ENCODE measurements around the gene RPS16.
"Not testable (repeated sequence)": the region's sequence is repeated elsewhere in the genome, so short reads cannot be mapped to it uniquely, and the experiment has no call there.

The RPS16 gene

DNA sequence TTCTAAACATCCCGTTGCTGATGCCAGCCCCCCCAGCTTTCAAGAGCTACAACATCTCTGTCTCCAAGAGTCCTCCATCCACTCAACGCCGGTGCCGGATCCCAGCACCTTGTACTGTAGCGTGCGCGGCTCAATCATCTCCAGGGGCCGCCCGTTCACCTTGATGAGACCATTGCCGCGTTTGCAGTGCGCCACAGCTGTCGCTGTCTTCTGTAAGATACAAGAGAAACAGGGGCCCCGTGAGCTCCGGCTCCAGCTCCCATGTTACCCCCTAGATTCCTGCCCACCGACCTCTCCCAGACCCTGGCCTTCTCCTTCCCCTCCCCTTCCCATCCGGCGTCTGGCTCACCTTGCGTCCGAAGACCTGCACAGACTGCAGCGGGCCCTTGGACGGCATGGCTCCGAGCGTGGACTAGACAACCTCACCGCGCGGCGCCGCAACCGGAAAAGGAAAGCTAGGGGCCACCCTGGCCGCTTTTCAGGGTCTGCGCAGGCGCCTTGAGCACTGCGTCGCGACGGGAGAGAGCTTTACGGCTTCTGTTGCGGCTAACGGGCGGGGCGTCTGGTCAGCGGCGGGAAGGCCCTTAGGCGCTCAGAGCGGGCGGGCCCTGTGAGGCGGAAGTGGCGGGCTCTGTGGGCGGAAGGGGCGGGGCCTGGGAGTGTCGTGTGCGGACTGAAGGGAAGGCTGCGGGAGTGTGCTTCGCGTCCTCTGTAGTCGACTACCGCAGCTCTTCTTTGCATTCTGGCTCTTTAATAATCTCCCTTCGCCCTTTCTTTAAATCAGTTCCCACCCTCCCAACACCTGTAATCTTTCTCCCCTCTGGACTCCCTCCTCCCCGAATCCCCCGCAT is at the start of gene RPS16:
TSS of gene RPS16 (minus strand) at position 451 of the 851 bp plus-strand sequence. CDS start at position 397, 54 bp downstream.
- peak; percentile 99 for DNase-seq (ENCODE audit: low read depth in 2 of 2)

DNA sequence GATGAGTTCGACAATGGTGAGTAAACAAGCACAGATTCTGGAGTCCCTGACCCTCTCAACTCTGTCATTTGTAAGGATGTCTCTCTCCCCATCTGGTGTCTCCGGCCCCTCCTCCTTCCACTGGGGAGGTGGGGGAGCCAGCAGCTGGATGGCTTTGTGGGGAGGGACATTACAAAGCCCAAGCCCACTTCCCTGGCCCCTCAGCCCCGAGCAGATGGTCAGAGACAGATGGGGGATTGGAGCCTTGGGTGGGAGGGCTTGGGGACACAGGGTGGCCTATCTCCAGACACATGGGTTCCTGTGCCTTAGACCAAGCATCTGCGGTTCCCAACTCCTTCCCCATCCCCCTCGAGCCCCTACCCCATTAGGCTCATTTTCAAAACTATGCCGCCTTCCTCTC is 47.4 kb upstream of the RPS16 start:
- DNase-seq (ENCODE audit: low read depth in 2 of 2), result no peak

GRCh38 chr19:39481676-39482075 is 45.9 kb upstream of the RPS16 start:
- no peak for DNase-seq (ENCODE audit: low read depth in 2 of 2)

GRCh38 chr19:39481229-39481545 is 45.4 kb upstream of the RPS16 start:
- no peak for DNase-seq (ENCODE audit: low read depth in 2 of 2)

GRCh38 chr19:39480337-39481228 is 44.8 kb upstream of the RPS16 start, which contains the start of gene TIMM50:
Gene TIMM50, plus strand, starts transcription at chr19:39480838. Its CDS starts 16 bp downstream, at chr19:39480854.
- DNase-seq (ENCODE audit: low read depth in 2 of 2), result peak; percentile 98

DNA sequence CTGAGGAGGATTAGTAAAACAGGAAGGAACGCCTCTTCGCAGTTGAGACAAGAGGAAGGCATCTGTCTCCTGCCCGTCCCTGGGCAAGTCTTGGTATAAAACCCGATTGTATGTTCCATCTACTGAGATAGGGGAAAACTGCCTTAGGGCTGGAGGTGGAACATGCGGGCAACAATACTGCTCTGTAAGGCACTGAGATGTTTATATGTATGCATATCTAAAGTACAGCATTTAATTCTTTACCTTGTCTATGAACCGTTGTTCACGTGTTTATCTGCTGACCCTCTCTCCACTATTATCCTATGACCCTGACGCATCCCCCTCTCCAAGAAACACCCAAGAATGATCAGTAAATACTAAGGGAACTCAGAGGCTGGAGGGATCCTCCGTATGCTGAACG is 44.2 kb upstream of the RPS16 start:
- DNase-seq (ENCODE audit: low read depth in 2 of 2), result no peak

GRCh38 chr19:39479319-39479801 is 43.6 kb upstream of the RPS16 start:
- DNase-seq (ENCODE audit: low read depth in 2 of 2), result not testable (repeated sequence)

DNA sequence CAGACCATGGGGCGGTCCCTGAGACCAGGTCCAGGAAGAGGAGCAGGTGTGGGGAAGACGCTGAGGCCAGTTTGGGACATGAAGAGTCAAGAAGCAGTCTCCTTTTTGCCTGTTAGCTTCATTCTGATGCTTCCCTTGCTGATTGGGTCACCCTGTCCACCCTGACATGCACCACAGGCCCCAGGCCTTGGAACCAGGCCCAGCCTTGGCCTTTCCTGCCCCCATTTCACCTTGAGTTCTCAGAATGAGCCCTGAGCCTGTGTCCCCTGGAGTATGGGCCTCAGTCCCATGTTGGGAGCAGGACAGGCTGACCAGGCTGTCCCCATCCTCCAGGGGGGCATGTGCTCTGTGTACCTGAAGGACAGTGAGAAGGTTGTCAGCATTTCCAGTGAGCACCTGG is 40.0 kb upstream of the RPS16 start:
- DNase-seq (ENCODE audit: low read depth in 2 of 2), result no peak

DNA sequence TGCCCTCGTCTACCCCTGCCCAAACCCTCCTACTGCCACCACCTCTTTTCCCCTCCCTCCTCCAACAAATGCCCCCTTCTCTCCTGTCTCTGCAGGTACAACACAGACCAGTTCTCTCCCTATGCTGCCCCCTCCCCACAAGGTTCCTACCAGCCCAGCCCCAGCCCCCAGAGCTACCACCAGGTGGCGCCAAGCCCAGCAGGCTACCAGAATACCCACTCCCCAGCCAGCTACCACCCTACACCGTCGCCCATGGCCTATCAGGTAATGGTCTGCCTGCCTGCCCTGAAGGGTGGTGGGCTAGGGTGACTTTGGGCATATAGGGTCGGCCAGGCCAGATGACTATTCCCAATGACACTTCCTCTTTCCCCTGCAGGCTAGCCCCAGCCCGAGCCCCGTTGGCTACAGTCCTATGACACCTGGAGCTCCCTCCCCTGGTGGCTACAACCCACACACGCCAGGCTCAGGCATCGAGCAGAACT is 38.4 kb upstream of the RPS16 start:
- peak; percentile 22 to 34 for DNase-seq (ENCODE audit: low read depth in 2 of 2)

- no peak for DNase-seq (ENCODE audit: low read depth in 2 of 2)
Measured at GRCh38 chr19:39473443-39473960, 37.8 kb upstream of the RPS16 start.

GRCh38 chr19:39472746-39473442 is 37.1 kb upstream of the RPS16 start:
- DNase-seq (ENCODE audit: low read depth in 2 of 2), result no peak

- peak; percentile 7 to 21 for DNase-seq (ENCODE audit: low read depth in 2 of 2)
Measured at GRCh38 chr19:39471756-39472536, 36.2 kb upstream of the RPS16 start.

DNA sequence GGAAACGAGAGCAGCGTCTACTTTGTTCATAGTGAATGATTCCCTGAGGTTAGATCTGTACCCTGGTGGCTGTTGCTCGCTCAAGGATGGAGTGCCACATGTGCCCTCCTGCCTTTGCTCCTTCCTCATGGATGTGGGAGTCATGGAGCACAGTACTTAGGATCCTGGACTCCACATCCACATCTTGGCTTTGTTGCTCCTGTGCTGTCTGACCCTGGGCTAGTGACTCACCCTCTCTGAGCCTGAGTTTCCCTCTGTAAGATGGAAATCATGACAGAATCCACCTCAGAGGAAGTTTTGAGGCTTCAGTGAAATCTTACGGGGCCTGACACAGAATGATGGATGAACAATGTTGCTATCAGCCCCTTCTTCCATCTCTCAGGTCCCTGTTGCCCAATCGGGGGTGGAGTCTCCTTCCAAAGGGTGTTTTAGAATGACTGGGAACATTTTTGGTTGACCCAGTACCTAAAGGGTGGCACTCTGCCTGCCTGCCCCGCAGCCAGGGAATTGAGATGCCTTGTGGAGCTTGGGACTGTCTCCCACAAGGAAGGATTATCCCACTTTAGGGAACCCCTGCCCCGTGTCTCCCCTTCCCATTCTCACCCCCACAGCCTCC is 35.1 kb upstream of the RPS16 start:
- no peak for DNase-seq (ENCODE audit: low read depth in 2 of 2)

GRCh38 chr19:39469567-39469966 is 33.8 kb upstream of the RPS16 start:
- no peak for DNase-seq (ENCODE audit: low read depth in 2 of 2)

- DNase-seq (ENCODE audit: low read depth in 2 of 2), result no peak
Measured at GRCh38 chr19:39469036-39469435, 33.3 kb upstream of the RPS16 start.

GRCh38 chr19:39467941-39468340 is 32.2 kb upstream of the RPS16 start:
- no peak for DNase-seq (ENCODE audit: low read depth in 2 of 2)

- DNase-seq (ENCODE audit: low read depth in 2 of 2), result no peak
Measured at GRCh38 chr19:39465956-39466747, 30.4 kb upstream of the RPS16 start.

- no peak for DNase-seq (ENCODE audit: low read depth in 2 of 2)
Measured at GRCh38 chr19:39463403-39463802, 27.7 kb upstream of the RPS16 start.

DNA sequence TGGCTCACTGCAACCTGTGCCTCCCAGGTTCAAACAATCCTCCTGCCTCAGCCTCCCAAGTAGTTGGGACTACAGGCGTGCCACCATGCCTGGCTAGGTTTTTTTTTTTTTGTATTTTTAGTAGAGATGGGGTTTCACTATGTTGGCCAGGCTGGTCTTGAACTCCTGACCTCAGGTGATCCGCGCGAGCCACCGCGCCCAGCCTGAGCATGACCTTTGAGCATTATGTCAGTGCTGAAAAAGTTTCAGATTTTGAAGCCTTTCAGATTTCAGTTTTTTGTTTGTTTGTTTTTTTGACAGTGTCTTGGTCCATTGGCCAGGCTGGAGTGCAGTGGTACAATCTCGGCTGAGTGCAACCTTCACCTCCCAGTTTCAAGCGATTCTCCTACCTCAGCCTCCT is 15.5 kb upstream of the RPS16 start:
- not testable (repeated sequence) for DNase-seq (ENCODE audit: low read depth in 2 of 2)

Measured in stimulated activated CD8-positive, alpha-beta memory T cell treated with anti-CD3 and anti-CD28 coated beads, Interleukin-15, amount 100 ng/mL, for 48 hours (primary cell).